HG03066 (cell line): ENCODE results near the gene RASSF4.

Source experiments
- ATAC-seq: cut with Tn5 transposase; IDR thresholded peaks from one replicate; pipeline ENCODE4 v1.9.1; 2021; ENCODE audit warnings: low read depth; ENCODE audit not compliant: unreplicated experiment

Gene RASSF4

GRCh38 chr10:44944354-44944753, 15.2 kb upstream of the RASSF4 start:
- ATAC-seq, result no peak

- ATAC-seq, result no peak
Measured at GRCh38 chr10:44946205-44946604, 13.4 kb upstream of the RASSF4 start.

- peak; percentile 52 for ATAC-seq
Measured at GRCh38 chr10:44947371-44948152, 12.0 kb upstream of the RASSF4 start.

GRCh38 chr10:44948642-44949041, 11.0 kb upstream of the RASSF4 start:
- ATAC-seq, result no peak

GRCh38 chr10:44949127-44949802, 10.3 kb upstream of the RASSF4 start:
- ATAC-seq, result no peak

GRCh38 chr10:44949915-44950314, 9.7 kb upstream of the RASSF4 start:
- ATAC-seq, result no peak

- ATAC-seq, result no peak
Measured at GRCh38 chr10:44950326-44951225, 9.0 kb upstream of the RASSF4 start.

GRCh38 chr10:44951576-44952226, 7.9 kb upstream of the RASSF4 start:
- ATAC-seq, result no peak

- no peak for ATAC-seq
Measured at GRCh38 chr10:44952779-44953231, 6.8 kb upstream of the RASSF4 start.

GRCh38 chr10:44954042-44954441, 5.6 kb upstream of the RASSF4 start:
- ATAC-seq, result no peak

GRCh38 chr10:44954962-44955361, 4.6 kb upstream of the RASSF4 start:
- no peak for ATAC-seq

GRCh38 chr10:44955413-44956070, 4.1 kb upstream of the RASSF4 start:
- no peak for ATAC-seq

- no peak for ATAC-seq
Measured at GRCh38 chr10:44956226-44956625, 3.4 kb upstream of the RASSF4 start.

- ATAC-seq, result no peak
Measured at GRCh38 chr10:44956717-44957706, 2.6 kb upstream of the RASSF4 start.

GRCh38 chr10:44958196-44958897, 1.3 kb upstream of the RASSF4 start:
- ATAC-seq, result no peak

GRCh38 chr10:44958898-44959246, 730 bp upstream of the RASSF4 start:
- no peak for ATAC-seq

GRCh38 chr10:44960088-44960460, 472 bp downstream of the RASSF4 start:
- no peak for ATAC-seq

GRCh38 chr10:44960482-44961229, 1.1 kb downstream of the RASSF4 start:
- no peak for ATAC-seq
